OCI-LY1 (cell line): ENCODE results near the gene SARM1.

Experiments used
- H2AFZ ChIP-seq: fragments of 200-600 bp; sonication (generic), shearing (Covaris generic); 2 replicates; pipeline ENCODE4 v1.6.0; 2014; ENCODE audit warnings: antibody characterized with exemption, mild to moderate bottlenecking, low read length
- H3F3A ChIP-seq: fragments of 200-600 bp; sonication (generic), shearing (Covaris generic); 2 replicates; pipeline ENCODE4 v1.6.0; 2014; ENCODE audit warnings: mild to moderate bottlenecking, antibody characterized with exemption, low read length, moderate library complexity; ENCODE audit not compliant: insufficient read depth
- H3K27ac ChIP-seq: fragments of 200-600 bp; sonication (generic); 2 replicates; pipeline ENCODE4 v1.5.1; 2014; ENCODE audit warnings: low read length, mixed run types, mild to moderate bottlenecking, low read depth; ENCODE audit not compliant: poor library complexity, severe bottlenecking
- H3K27me3 ChIP-seq: fragments of 200-600 bp; sonication (generic); 2 replicates; pipeline ENCODE4 v1.6.0; 2014; ENCODE audit warnings: antibody characterized with exemption, mild to moderate bottlenecking, low read length, moderate library complexity; ENCODE audit not compliant: insufficient read depth
- H3K36me3 ChIP-seq: fragments of 200-600 bp; sonication (generic); 2 replicates; pipeline ENCODE4 v1.6.1; 2014; ENCODE audit warnings: mild to moderate bottlenecking, antibody characterized with exemption, low read length, moderate library complexity, mixed read lengths; ENCODE audit not compliant: insufficient read depth
- H3K4me1 ChIP-seq: fragments of 200-600 bp; sonication (generic); 2 replicates; pipeline ENCODE4 v1.5.1; 2014; ENCODE audit warnings: mild to moderate bottlenecking, low read length, moderate library complexity; ENCODE audit not compliant: insufficient read depth, severe bottlenecking
- H3K4me2 ChIP-seq: fragments of 200-600 bp; sonication (generic), shearing (Covaris generic); 2 replicates; pipeline ENCODE4 v1.6.1; 2014; ENCODE audit warnings: low read length
- H3K4me3 ChIP-seq: fragments of 200-600 bp; sonication (generic); 2 replicates; pipeline ENCODE4 v1.5.1; 2014; ENCODE audit warnings: low read length, low read depth, mild to moderate bottlenecking, mixed read lengths; ENCODE audit not compliant: poor library complexity, severe bottlenecking
- H3K79me2 ChIP-seq: fragments of 200-600 bp; shearing (Covaris generic); 2 replicates; pipeline ENCODE4 v1.6.1; 2016; ENCODE audit warnings: mixed run types, low read length, mixed read lengths; ENCODE audit not compliant: insufficient read depth
- H3K9ac ChIP-seq: fragments of 200-600 bp; sonication (generic), shearing (Covaris generic); 2 replicates; pipeline ENCODE4 v1.6.1; 2014; ENCODE audit warnings: mild to moderate bottlenecking, low read length, mixed read lengths
- H3K9me2 ChIP-seq: fragments of 200-600 bp; sonication (generic), shearing (Covaris generic); 2 replicates; pipeline ENCODE4 v1.6.1; 2014; ENCODE audit warnings: low read depth, mild to moderate bottlenecking, low read length, mixed read lengths
- H3K9me3 ChIP-seq: fragments of 200-600 bp; shearing (Covaris generic); 2 replicates; pipeline ENCODE4 v1.6.1; 2014; ENCODE audit warnings: low read length, mixed read lengths
- H4K20me1 ChIP-seq: fragments of 200-600 bp; sonication (generic), shearing (Covaris generic); 2 replicates; pipeline ENCODE4 v1.6.0; 2016; ENCODE audit warnings: mild to moderate bottlenecking, low read length; ENCODE audit not compliant: insufficient read depth
- CTCF ChIP-seq: fragments of 200-600 bp; sonication (generic), shearing (Covaris generic); IDR thresholded peaks from 2 replicates; pipeline ENCODE4 v1.5.1; 2017; ENCODE audit warnings: mild to moderate bottlenecking, antibody characterized with exemption, low read length, moderate library complexity, mixed read lengths
- EZH2 ChIP-seq: fragments of 200-600 bp; sonication (generic), shearing (Covaris generic); IDR thresholded peaks from 2 replicates; pipeline ENCODE4 v1.8.0; 2017; ENCODE audit warnings: borderline replicate concordance, mixed run types, mild to moderate bottlenecking, antibody characterized with exemption, low read length, moderate library complexity, mixed read lengths

Gene SARM1

GRCh38 chr17:28404461-28404811 is 32.9 kb downstream of the SARM1 start:
- H3K4me2 ChIP-seq: no peak overlapping the region

GRCh38 chr17:28404812-28405570 is 33.5 kb downstream of the SARM1 start:
- Histone ChIP-seq H3K27ac (no peak overlapping the region), H3F3A (no peaks in the 10 kb centered on the region), H3K4me1 (peaks cover 9% of the 10 kb centered on the region), H2AFZ (no peak overlapping the region), H3K36me3 (no peaks in the 10 kb centered on the region), H3K9me3 (no peaks in the 10 kb centered on the region), H3K9me2 (no peaks in the 10 kb centered on the region), H3K79me2 (no peaks in the 10 kb centered on the region), H3K4me2 (peak overlapping the region; percentile 85), H3K27me3 (no peaks in the 10 kb centered on the region), H3K9ac (peak overlapping the region; percentile 80; the same call in 1 of the 2 replicates), H4K20me1 (no peaks in the 10 kb centered on the region), H3K4me3 (peak overlapping the region; percentile 79)
- TF ChIP-seq EZH2 (no peak), CTCF (no peak)

More at GRCh38 chr17:28404461-28404811, 32.9 kb downstream of the SARM1 start:
- Histone ChIP-seq H3K4me1 (peaks cover 9% of the 10 kb centered on the region), H2AFZ (no peak overlapping the region), H3K9ac (no peak overlapping the region), H3F3A (no peaks in the 10 kb centered on the region), H3K9me2 (no peaks in the 10 kb centered on the region), H4K20me1 (no peaks in the 10 kb centered on the region), H3K9me3 (no peaks in the 10 kb centered on the region), H3K79me2 (no peaks in the 10 kb centered on the region), H3K36me3 (no peaks in the 10 kb centered on the region), H3K4me3 (no peak overlapping the region), H3K27me3 (no peaks in the 10 kb centered on the region), H3K27ac (no peak overlapping the region)
- TF ChIP-seq EZH2 (no peak), CTCF (no peak)

DNA sequence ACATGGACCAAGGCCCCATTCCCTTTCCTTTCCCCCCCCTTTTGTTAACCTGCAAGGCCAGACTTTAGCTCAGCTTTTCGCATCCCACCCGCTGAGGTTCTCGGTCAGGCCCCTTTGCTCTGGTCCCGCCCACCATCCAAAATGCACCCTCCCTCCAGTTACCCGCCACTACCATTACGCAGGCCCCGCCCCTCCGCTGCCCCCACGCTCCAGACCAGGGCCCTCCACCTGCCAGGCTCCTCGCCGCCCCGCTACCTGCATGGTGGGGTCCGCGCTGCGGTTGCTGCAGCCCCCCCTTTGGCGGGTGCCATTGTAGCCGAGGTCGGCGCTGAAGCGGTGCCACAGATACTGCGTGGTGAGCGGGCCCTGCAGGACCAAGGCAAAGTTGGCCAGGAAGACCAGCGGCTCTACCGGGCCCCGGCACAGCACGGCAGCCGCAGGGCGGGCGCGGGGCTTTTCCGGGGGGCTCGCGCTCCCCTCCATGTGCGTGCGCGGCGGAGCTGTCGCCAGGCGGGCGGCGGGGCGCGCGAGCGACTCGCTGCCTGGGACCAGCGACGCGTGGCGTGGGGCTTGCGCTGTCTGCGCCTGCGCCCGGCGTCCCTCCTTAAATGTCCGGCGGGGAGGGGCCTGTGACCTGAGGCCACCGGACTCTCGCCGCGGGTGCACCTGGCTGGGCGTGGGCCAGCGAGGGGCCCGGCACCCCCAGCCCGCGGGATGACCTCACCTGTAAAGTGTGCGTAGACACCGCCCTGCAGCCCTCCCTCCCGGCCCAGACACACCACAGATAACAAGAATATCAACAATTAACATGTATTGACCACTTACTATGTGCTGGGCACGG is 34.4 kb downstream of the SARM1 start, which contains the start of gene SLC46A1:
Gene SLC46A1 (minus strand): TSS at position 581 of the 841 bp plus-strand sequence. CDS start 98 bp downstream, at position 483.
- peak within 1 kb of the TSS; percentile 80 for H3K9ac ChIP-seq
- no peaks in the 10 kb centered on the region for H3K27me3 ChIP-seq
- peaks cover 9% of the 10 kb centered on the region for H3K4me1 ChIP-seq
- no peaks in the 10 kb centered on the region for H3K36me3 ChIP-seq
- H3K79me2 ChIP-seq: no peaks in the 10 kb centered on the region
- H3K9me2 ChIP-seq: no peaks in the 10 kb centered on the region
- H3K27ac ChIP-seq: no peak within 1 kb of the TSS
- H3K4me3 ChIP-seq: peak within 1 kb of the TSS; percentile 79
- H3K9me3 ChIP-seq: no peaks in the 10 kb centered on the region
- TF ChIP-seq CTCF: no peak
- TF ChIP-seq EZH2: no peak
- peak within 1 kb of the TSS; percentile 65 for H2AFZ ChIP-seq
- peak within 1 kb of the TSS; percentile 85 for H3K4me2 ChIP-seq
- H3F3A ChIP-seq: no peaks in the 10 kb centered on the region
- H4K20me1 ChIP-seq: no peaks in the 10 kb centered on the region
